Tibial artery (tissue), 4 donors: ENCODE measurements around the gene RTP1.

Experiments
- DNase-seq, 2 donors: peaks; one replicate each; pipeline ENCODE4 v3.0.0-alpha.2; 2019
- H3K27ac ChIP-seq, 2 donors: fragments of 200-600 bp; sonication (generic) in 1 of 2; 1 replicate in 1 of 2; 2 replicates in 1 of 2; pipeline ENCODE4 v1.5.1; 2018 to 2019; ENCODE audit warnings: mild to moderate bottlenecking in 1 of 2
- H3K27me3 ChIP-seq, 2 donors: fragments of 200-600 bp; sonication (generic) in 1 of 2; one replicate each; pipeline versions ENCODE4 v1.5.1 to v1.6.0; 2016 to 2019
- H3K36me3 ChIP-seq, 3 donors: fragments of 200-600 bp; sonication (generic) in 2 of 3; one replicate each; pipeline ENCODE4 v1.5.1; 2016 to 2019; ENCODE audit warnings: mild to moderate bottlenecking in 2 of 3
- H3K4me1 ChIP-seq, 4 donors: fragments of 200-600 bp; sonication (generic) in 2 of 4; 1 replicate in 3 of 4; 2 replicates in 1 of 4; pipeline ENCODE4 v1.5.1; 2016 to 2019
- H3K4me3 ChIP-seq, 2 donors: fragments of 200-600 bp; sonication (generic) in 1 of 2; 1 replicate in 1 of 2; 2 replicates in 1 of 2; pipeline ENCODE4 v1.5.1; 2018 to 2019; ENCODE audit warnings: mild to moderate bottlenecking in 2 of 2
- H3K9me3 ChIP-seq, 3 donors: fragments of 200-600 bp; sonication (generic) in 1 of 3; one replicate each; pipeline ENCODE4 v1.5.1; 2016 to 2019
- intact Hi-C: fragments of 100-400 bp; cut with DNase I; formaldehyde crosslinking; loops from one replicate; pipeline ENCODE4 v1.15.0; 2023; ENCODE audit warnings: low total_unique reads
- TF ChIP-seq, protein P1 (sequence below), 2 experiments: fragments of 200-600 bp in 1 of 2; fragments of 450-650 bp in 1 of 2; IDR thresholded peaks; one replicate each; pipeline ENCODE4 v1.5.1; 2017 to 2019; ENCODE audit warnings: antibody characterized with exemption in 2 of 2, mild to moderate bottlenecking in 1 of 2, moderate library complexity in 1 of 2

The RTP1 gene

DNA sequence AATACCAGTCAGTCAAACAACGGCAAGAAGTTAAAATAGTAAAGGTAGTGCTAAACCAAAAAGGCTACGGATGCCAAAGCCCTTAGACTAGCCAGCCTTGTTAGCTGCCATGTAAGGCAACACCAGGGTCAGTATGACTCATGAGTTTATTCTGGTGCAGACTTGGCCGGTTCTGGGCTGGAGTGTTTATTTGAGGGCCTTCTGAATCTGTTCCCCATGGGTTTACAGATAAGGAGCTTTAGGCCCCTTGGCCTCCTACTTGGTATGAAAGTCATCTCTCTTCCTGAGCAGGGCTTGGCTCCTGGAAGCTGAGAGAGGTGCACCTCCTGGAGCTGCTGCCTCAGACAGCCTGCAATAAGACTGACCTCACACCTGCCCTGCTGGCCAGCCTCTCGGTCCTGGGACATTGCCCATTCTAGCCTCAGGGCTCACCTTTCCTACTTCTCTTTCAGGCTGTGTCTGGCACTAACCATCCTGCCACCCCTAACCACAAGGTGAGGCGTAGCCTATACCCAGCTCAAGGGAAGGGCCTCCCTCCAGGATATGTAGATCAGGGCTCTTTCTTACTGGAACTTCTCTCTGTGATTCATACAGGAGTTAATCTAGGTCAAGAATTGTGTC is 10.4 kb upstream of the RTP1 start:
- peak; percentile 71 to 90 for DNase-seq
- Histone ChIP-seq H3K36me3 (no peaks in the 10 kb centered on the region), H3K27ac (peak overlapping the region; percentile 73 to 91), H3K27me3 (no peaks in the 10 kb centered on the region), H3K9me3 (no peaks in the 10 kb centered on the region), H3K4me1 (peaks cover 0 to 59% (median 41%) of the 10 kb centered on the region in 4 donors), H3K4me3 (no peak overlapping the region)
- TF ChIP-seq, protein P1, sequence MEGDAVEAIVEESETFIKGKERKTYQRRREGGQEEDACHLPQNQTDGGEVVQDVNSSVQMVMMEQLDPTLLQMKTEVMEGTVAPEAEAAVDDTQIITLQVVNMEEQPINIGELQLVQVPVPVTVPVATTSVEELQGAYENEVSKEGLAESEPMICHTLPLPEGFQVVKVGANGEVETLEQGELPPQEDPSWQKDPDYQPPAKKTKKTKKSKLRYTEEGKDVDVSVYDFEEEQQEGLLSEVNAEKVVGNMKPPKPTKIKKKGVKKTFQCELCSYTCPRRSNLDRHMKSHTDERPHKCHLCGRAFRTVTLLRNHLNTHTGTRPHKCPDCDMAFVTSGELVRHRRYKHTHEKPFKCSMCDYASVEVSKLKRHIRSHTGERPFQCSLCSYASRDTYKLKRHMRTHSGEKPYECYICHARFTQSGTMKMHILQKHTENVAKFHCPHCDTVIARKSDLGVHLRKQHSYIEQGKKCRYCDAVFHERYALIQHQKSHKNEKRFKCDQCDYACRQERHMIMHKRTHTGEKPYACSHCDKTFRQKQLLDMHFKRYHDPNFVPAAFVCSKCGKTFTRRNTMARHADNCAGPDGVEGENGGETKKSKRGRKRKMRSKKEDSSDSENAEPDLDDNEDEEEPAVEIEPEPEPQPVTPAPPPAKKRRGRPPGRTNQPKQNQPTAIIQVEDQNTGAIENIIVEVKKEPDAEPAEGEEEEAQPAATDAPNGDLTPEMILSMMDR (IDR thresholded peaks at IDR 0.05) = no peak
- intact Hi-C loops = loop anchor here (5.0 kb wide), 1 partner anchor 255 kb away; the partner anchor contains the start of gene ST6GAL1

DNA sequence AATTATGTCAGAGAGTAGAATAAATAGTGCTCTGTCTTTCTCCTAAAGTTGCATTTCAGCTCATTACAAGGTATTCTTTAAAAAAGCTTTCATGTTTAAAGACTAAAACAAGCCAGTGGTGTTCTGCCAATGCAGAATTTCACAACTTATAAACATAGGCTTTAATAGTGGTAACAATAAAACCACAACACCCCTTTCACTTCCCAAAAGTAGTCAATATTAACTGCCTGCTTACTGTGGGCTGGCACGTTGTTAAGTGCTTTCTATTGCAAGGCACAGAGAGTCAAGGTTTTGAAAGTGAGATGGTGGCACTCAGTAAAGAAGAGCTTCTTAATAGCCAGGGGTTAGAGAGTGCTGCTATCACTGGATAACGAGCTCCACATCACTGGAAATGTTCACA is 8.4 kb upstream of the RTP1 start:
- TF ChIP-seq, protein P1 (IDR thresholded peaks at IDR 0.05) = no peak
- Histone ChIP-seq H3K4me3 (no peak overlapping the region), H3K36me3 (no peaks in the 10 kb centered on the region), H3K4me1 (peaks cover 0 to 64% (median 37%) of the 10 kb centered on the region in 4 donors), H3K9me3 (no peaks in the 10 kb centered on the region), H3K27me3 (no peaks in the 10 kb centered on the region), H3K27ac (peak overlapping the region; percentile 73 to 91)
- intact Hi-C loops = loop anchor here (5.0 kb wide), 1 partner anchor 257 kb away; the partner anchor contains the start of gene ST6GAL1
- DNase-seq = no peak

DNA sequence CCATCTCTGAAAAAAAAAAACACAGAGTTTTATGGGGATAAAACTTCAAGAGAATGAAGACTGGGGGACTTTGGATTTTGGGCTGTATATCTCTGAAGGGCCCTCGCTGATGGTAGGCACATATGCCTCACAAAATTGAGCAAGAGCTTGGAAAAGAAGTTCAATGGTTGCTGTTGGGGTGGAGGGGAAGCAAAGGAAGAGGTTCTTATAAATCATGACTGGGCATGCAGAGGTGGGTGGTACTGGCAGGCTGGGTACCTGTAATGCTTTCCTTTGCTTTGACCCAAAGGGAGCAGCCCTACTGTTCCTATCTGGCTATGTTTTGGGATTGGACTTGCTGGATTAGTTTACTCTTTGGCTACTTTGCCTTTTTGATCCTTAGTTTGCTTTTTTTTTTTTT is 6.0 kb upstream of the RTP1 start:
- intact Hi-C loops = no loop called here
- Histone ChIP-seq H3K9me3 (no peaks in the 10 kb centered on the region), H3K27ac (no peak overlapping the region), H3K4me3 (no peak overlapping the region), H3K27me3 (no peaks in the 10 kb centered on the region), H3K36me3 (no peaks in the 10 kb centered on the region), H3K4me1 (peaks cover 0 to 68% (median 35%) of the 10 kb centered on the region in 4 donors)
- TF ChIP-seq, protein P1 (IDR thresholded peaks at IDR 0.05) = no peak
- no peak for DNase-seq

DNA sequence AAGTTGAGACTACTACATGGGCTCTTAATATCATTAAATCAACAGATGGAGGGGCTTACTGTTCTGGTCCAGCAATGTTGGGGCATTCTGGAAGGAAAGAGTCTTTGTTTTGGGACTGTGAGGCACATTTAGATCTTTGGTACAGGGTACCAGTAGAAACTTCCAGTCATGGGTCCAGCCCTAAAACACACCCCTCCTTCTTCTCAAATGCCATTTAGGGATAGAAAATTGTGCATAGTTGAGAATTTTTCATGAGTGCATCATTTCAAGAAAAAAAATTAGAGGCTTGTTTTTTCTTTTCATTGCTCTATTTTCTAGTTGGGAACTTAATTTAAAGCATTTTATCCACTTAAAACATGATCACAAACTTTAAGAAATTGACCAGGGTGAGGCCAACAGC is 4.1 kb upstream of the RTP1 start:
- TF ChIP-seq, protein P1 (IDR thresholded peaks at IDR 0.05) = no peak
- Histone ChIP-seq H3K27me3 (no peaks in the 10 kb centered on the region), H3K9me3 (no peaks in the 10 kb centered on the region), H3K4me3 (no peak overlapping the region), H3K27ac (peak overlapping the region; percentile 63 to 72), H3K4me1 (peaks cover 0 to 49% (median 21%) of the 10 kb centered on the region in 4 donors), H3K36me3 (no peaks in the 10 kb centered on the region)
- intact Hi-C loops = no loop called here
- DNase-seq = no peak

DNA sequence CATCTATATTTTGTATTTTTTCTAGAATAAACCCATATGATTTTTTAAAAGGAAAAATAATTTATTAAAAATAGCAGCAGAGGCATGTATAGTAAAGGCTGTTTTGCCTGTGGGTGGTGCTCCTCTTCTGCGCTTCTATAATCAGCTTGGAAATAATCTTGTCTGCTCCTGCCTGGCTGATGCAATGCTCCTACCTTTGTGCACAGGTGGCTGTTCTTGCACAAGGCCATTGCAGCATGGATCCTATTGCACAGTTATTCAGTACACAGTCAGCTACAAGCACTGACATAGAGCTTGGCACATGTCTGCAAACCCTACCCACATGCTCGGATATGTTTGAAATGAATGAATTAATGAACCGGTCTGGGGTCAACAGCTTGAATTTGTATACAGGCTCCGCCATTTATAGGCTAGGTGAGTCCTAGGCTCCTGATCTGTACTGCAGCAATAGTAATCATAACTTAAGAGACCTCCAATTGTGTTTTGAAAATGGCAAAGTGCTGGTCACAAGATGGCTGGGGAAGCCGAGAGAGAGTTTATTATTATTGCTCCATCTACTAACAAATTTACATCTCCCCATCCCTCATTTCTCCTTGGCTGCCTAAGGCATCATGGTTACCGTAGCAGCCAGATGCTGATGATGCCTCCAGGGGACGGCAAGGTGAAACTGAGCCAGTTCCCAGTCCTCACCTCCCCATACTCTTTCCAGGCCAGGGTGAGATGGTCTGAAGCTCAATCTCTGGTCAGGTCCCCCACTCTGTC is 532 bp upstream of the RTP1 start:
- no peak overlapping the region for H3K27ac ChIP-seq
- H3K9me3 ChIP-seq = no peaks in the 10 kb centered on the region
- TF ChIP-seq, protein P1 (IDR thresholded peaks at IDR 0.05) = no peak
- no peaks in the 10 kb centered on the region for H3K36me3 ChIP-seq
- no peak for DNase-seq
- peaks cover 0 to 29% (median 8%) of the 10 kb centered on the region in 4 donors for H3K4me1 ChIP-seq
- no peak overlapping the region for H3K4me3 ChIP-seq
- no peaks in the 10 kb centered on the region for H3K27me3 ChIP-seq
- intact Hi-C loops = no loop called here
